K562 (cell line): ENCODE data around the gene EFNA5. TPM values are rescaled to one million over a fixed set of nuclear protein-coding genes. Genes with fewer than 3 reads are reported as not detected.

ENCODE experiments used
- ATAC-seq: fragments of 200-7000 bp; cut with Tn5 transposase; 3 replicates; pipeline ENCODE4 v1.9.1; 2020; ENCODE audit warnings: moderate library complexity
- BruUV-seq: library from RNA; stranded (reverse); fragments of 400-500 nt; replicated peaks from 2 replicates; lab custom pipeline; 2021; lab: Mats Ljungman, UMichigan
- CTCF ChIA-PET: fragments of 300-600 bp; formaldehyde crosslinking; extraction: SDS; loops from one replicate; lab custom pipeline; 2021; ENCODE audit warnings: low intra/inter-chr PET ratio; lab: Yijun Ruan, JAX
- POLR2A ChIA-PET: fragments of 300-600, 350-650 bp; sonication (Branson Sonifier 250); formaldehyde crosslinking; extraction: SDS; loops from one replicate; lab custom pipeline; 2021; ENCODE audit warnings: antibody characterized with exemption, inconsistent platforms; lab: Yijun Ruan, JAX
- DNase-seq, 4 experiments: peaks; one replicate each; pipeline versions ENCODE4 v3.0.0 to v3.0.0-alpha.2; 2011 to 2018; ENCODE audit warnings: low spot score in 3 of 4, mixed read lengths in 3 of 4; ENCODE audit errors: extremely low read depth in 1 of 4
- FAIRE-seq: peaks from 2 replicates; lab custom pipeline; 2011; peaks lifted over from hg19 to GRCh38; lab: Jason Lieb, UNC
- H2AFZ ChIP-seq: 2 replicates; pipeline ENCODE4 v1.6.0; 2011; ENCODE audit warnings: low read depth, low read length, control low read depth, inconsistent platforms
- H3K27ac ChIP-seq: fragments of 200-600 bp; 3 replicates; pipeline ENCODE4 v1.8.0; 2011; ENCODE audit warnings: low read depth, mild to moderate bottlenecking, control low read depth, inconsistent platforms, low read length, moderate library complexity, mixed read lengths; ENCODE audit errors: extremely low read depth
- H3K27me3 ChIP-seq, 2 experiments: fragments of 300-600 bp in 1 of 2; 2 replicates in 1 of 2; 3 replicates in 1 of 2; pipeline versions ENCODE4 v1.6.0 to v1.8.0; 2011; ENCODE audit warnings: inconsistent platforms in 2 of 2, low read length in 2 of 2, mild to moderate bottlenecking in 1 of 2, mixed read lengths in 1 of 2, moderate library complexity in 1 of 2; ENCODE audit not compliant: control insufficient read depth in 2 of 2, insufficient read depth in 2 of 2
- H3K36me3 ChIP-seq: fragments of 300-600 bp; 3 replicates; pipeline ENCODE4 v1.8.0; 2011; ENCODE audit warnings: mild to moderate bottlenecking, low read length, inconsistent platforms; ENCODE audit not compliant: control insufficient read depth, insufficient read depth
- H3K4me1 ChIP-seq, 2 experiments: fragments of 200-600 bp in 1 of 2; replicated peaks in 1 of 2; 2 replicates in 1 of 2; 3 replicates in 1 of 2; pipeline versions ENCODE4 v1.5.1 to v1.8.0; 2011; ENCODE audit warnings: inconsistent platforms in 2 of 2, low read length in 2 of 2, mild to moderate bottlenecking in 1 of 2, mixed read lengths in 1 of 2, moderate library complexity in 1 of 2; ENCODE audit not compliant: control insufficient read depth in 2 of 2, insufficient read depth in 2 of 2
- H3K4me2 ChIP-seq: 2 replicates; pipeline ENCODE4 v1.6.1; 2011; ENCODE audit warnings: low read length, control low read depth, inconsistent platforms, mixed read lengths; ENCODE audit not compliant: insufficient read depth
- H3K4me3 ChIP-seq: fragments of 200-600 bp; sonication (generic), shearing (Covaris generic); 2 replicates; pipeline ENCODE4 v1.5.1; 2016; ENCODE audit warnings: control low read depth, inconsistent platforms
- H3K79me2 ChIP-seq: fragments of 200-600 bp; 3 replicates; pipeline ENCODE4 v1.8.0; 2011; ENCODE audit warnings: low read length, inconsistent platforms; ENCODE audit not compliant: control insufficient read depth, insufficient read depth
- H3K9ac ChIP-seq, 2 experiments: 2 replicates each; pipeline versions ENCODE4 v1.6.0 to v1.6.1; 2011; ENCODE audit warnings: low read depth in 2 of 2, low read length in 2 of 2, control low read depth in 1 of 2, inconsistent platforms in 1 of 2, mild to moderate bottlenecking in 1 of 2, mixed read lengths in 1 of 2; ENCODE audit not compliant: insufficient read depth in 1 of 2
- H3K9me1 ChIP-seq: one replicate; pipeline ENCODE4 v1.6.0; 2011; ENCODE audit warnings: inconsistent platforms, mild to moderate bottlenecking, low read length, moderate library complexity; ENCODE audit not compliant: control insufficient read depth, insufficient read depth
- H3K9me3 ChIP-seq: replicated peaks from 2 replicates; pipeline ENCODE4 v1.5.1; 2011; ENCODE audit warnings: low read depth, low read length, inconsistent platforms; ENCODE audit not compliant: control insufficient read depth, insufficient read depth
- H4K20me1 ChIP-seq: replicated peaks from 2 replicates; pipeline ENCODE4 v1.6.1; 2011; ENCODE audit warnings: low read length, inconsistent platforms, mixed read lengths; ENCODE audit not compliant: control insufficient read depth, insufficient read depth
- BMI1 ChIP-seq: fragments of 150-350 bp; IDR thresholded peaks from 2 replicates; pipeline ENCODE4 v1.6.1; 2014; ENCODE audit warnings: low read length
- CCAR2 ChIP-seq: fragments of 200-400 bp; formaldehyde crosslinking; IDR thresholded peaks from 2 replicates; pipeline ENCODE4 v1.6.1; 2017; ENCODE audit warnings: mild to moderate bottlenecking, low read depth, low read length
- CHD4 ChIP-seq: fragments of 200-600 bp; sonication (generic); IDR thresholded peaks from 3 replicates; pipeline ENCODE4 v1.6.1; 2012; ENCODE audit warnings: low read depth, mild to moderate bottlenecking, mixed read lengths, low read length, inconsistent platforms; ENCODE audit not compliant: insufficient read depth, insufficient replicate concordance, poor library complexity, severe bottlenecking
- CREB3 ChIP-seq: fragments of 450-650 bp; conservative IDR thresholded peaks from 2 replicates; pipeline ENCODE4 v1.6.1; 2016; ENCODE audit warnings: missing genetic modification characterization, low read depth, mild to moderate bottlenecking, missing compliant biosample characterization, moderate library complexity
- HEY1 ChIP-seq: fragments of 250-450 bp; sonication (Bioruptor Pico); IDR thresholded peaks from 2 replicates; pipeline ENCODE4 v1.5.0; 2020; ENCODE audit warnings: mild to moderate bottlenecking, moderate library complexity, borderline replicate concordance
- MTA1 ChIP-seq: fragments of 450-650 bp; IDR thresholded peaks from 2 replicates; pipeline ENCODE4 v1.6.1; 2017; ENCODE audit warnings: borderline replicate concordance
- NONO ChIP-seq, 2 experiments: fragments of 200-400 bp in 1 of 2; fragments of 450-650 bp in 1 of 2; formaldehyde crosslinking in 1 of 2; IDR thresholded peaks; 2 replicates each; pipeline ENCODE4 v1.6.1; 2017; ENCODE audit warnings: low read depth in 2 of 2, mild to moderate bottlenecking in 2 of 2, moderate library complexity in 2 of 2, low read length in 1 of 2
- POLR2AphosphoS5 ChIP-seq: IDR thresholded peaks from 2 replicates; pipeline ENCODE4 v1.6.1; 2011; ENCODE audit warnings: mild to moderate bottlenecking, low read depth, low read length, moderate library complexity; ENCODE audit not compliant: control insufficient read depth, insufficient read depth
- RFX5 ChIP-seq: IDR thresholded peaks from 2 replicates; pipeline ENCODE4 v1.6.1; 2011; ENCODE audit warnings: low read depth, mild to moderate bottlenecking, improper control_type of control experiment, low read length
- RNF2 ChIP-seq: sonication (generic); IDR thresholded peaks from 2 replicates; pipeline ENCODE4 v1.6.1; 2016
- THAP12 ChIP-seq: fragments of 250-450 bp; sonication (Bioruptor Pico); IDR thresholded peaks from 2 replicates; pipeline ENCODE4 v1.9.0; 2021; ENCODE audit warnings: mild to moderate bottlenecking, inconsistent platforms
- USF1 ChIP-seq: sonication (generic); formaldehyde crosslinking; IDR thresholded peaks from 2 replicates; pipeline ENCODE4 v1.9.0; 2022; ENCODE audit warnings: mild to moderate bottlenecking, missing genetic modification reagents
- ZFP36 ChIP-seq: fragments of 150-350 bp; IDR thresholded peaks from 2 replicates; pipeline ENCODE4 v1.6.1; 2018; ENCODE audit warnings: low read length, low read depth; ENCODE audit not compliant: partially characterized antibody
- ZNF175 ChIP-seq: fragments of 200-800 bp; sonication (Bioruptor generic); IDR thresholded peaks from 2 replicates; pipeline ENCODE4 v1.6.1; 2016; ENCODE audit warnings: low read depth, mild to moderate bottlenecking, missing genetic modification characterization, missing compliant biosample characterization
- ZNF212 ChIP-seq: fragments of 450-650 bp; formaldehyde crosslinking; IDR thresholded peaks from 2 replicates; pipeline ENCODE4 v1.4.0; 2020; ENCODE audit warnings: mild to moderate bottlenecking
- ZNF280B ChIP-seq: fragments of 250-450 bp; sonication (Bioruptor Pico); IDR thresholded peaks from 2 replicates; pipeline ENCODE4 v1.5.1; 2021; ENCODE audit warnings: mild to moderate bottlenecking
- ZNF668 ChIP-seq: fragments of 250-450 bp; sonication (Bioruptor Pico); IDR thresholded peaks from 2 replicates; pipeline ENCODE4 v1.8.0; 2022; ENCODE audit warnings: mild to moderate bottlenecking, inconsistent platforms
- WGBS: fragments of 100-300 bp; shearing (Covaris generic); methylation state at CpG from one replicate; pipeline ENCODE4 v1.1.6; 2016; ENCODE audit warnings: low coverage, mixed read lengths; ENCODE audit not compliant: insufficient coverage; ENCODE audit errors: missing lambda C conversion rate; 5-methylcytosine and 5-hydroxymethylcytosine counted together
- in situ Hi-C: fragments of 300-500 bp; cut with MboI; formaldehyde crosslinking; loops from 4 replicates; pipeline ENCODE4 v1.15.0; 2018; ENCODE audit warnings: inconsistent platforms, mixed read lengths
- intact Hi-C: fragments of 100-400 bp; cut with micrococcal nuclease; formaldehyde crosslinking; loops from 2 replicates; pipeline ENCODE4 v1.14.2; 2022
- polyA plus RNA-seq, 8 experiments: library from polyadenylated mRNA; depleted of rRNA in 4 of 8; stranded (reverse) in 5 of 8; unstranded in 3 of 8; fragments of >200 nt; fragmentation: Nextera tagmentation in 2 of 8; fragmentation: Illumina TruSeq in 1 of 8; extraction: Ambion mirVana in 2 of 8; extraction: Trizol in 1 of 8; gene quantifications; 2 replicates each; pipeline versions ENCODE4 v1.2.1 to v1.2.3, GENCODE V29; 2011 to 2014; ENCODE audit warnings: inconsistent platforms in 1 of 8, missing spikeins in 1 of 8
- total RNA-seq, 7 experiments: library from RNA; depleted of rRNA in 6 of 7; stranded (reverse); fragments of >200 nt in 6 of 7; fragmentation: Illumina TruSeq in 2 of 7; extraction: Trizol in 2 of 7; gene quantifications; 2 replicates each; pipeline versions ENCODE4 v1.2.1 to v1.2.3, GENCODE V29; 2011 to 2021; ENCODE audit warnings: low replicate concordance in 1 of 7

EFNA5 gene
- total and polyA plus RNA-seq, 9 of the 15 experiments (the other 6 are each of a cell fraction or from before 2014, with no cell fraction given), result 0.20 TPM; not detected in 8

GRCh38 chr5:107478068-107478641 lies 192.6 kb downstream of the EFNA5 start:
- in situ Hi-C loops, result no loop called here
- no peak overlapping the region for H3K4me3 ChIP-seq
- TF ChIP-seq BMI1 (no peak), ZNF280B (CRISPR knock-in tag) (no peak), HEY1 (CRISPR knock-in tag) (no peak), RNF2 (no peak), POLR2AphosphoS5 (no peak), THAP12 (CRISPR knock-in tag) (no peak), USF1 (CRISPR knock-in tag) (no peak), RFX5 (no peak), ZNF175 (CRISPR knock-in tag) (no peak), CHD4 (no peak), ZFP36 (no peak), ZNF668 (CRISPR knock-in tag) (no peak), MTA1 (no peak), CREB3 (tag) (no peak), NONO (IDR thresholded peaks at IDR 0.05; ENCODE audit: low read depth in 2 of 2, low read length in 1 of 2) (no peak), ZNF212 (CRISPR knock-in tag) (no peak), CCAR2 (no peak)

More at GRCh38 chr5:107478068-107478641, 192.6 kb downstream of the EFNA5 start:
- no peak for ATAC-seq
- Histone ChIP-seq H4K20me1 (no peaks in the 10 kb centered on the region), H3K9ac (no peak overlapping the region), H3K36me3 (no peaks in the 10 kb centered on the region), H3K27me3 (no peaks in the 10 kb centered on the region), H3K9me1 (no peaks in the 10 kb centered on the region), H3K27ac (no peak overlapping the region), H3K79me2 (no peaks in the 10 kb centered on the region), H3K4me1 (no peaks in the 10 kb centered on the region), H2AFZ (no peak overlapping the region), H3K4me2 (no peak overlapping the region), H3K9me3 (no peaks in the 10 kb centered on the region)
- no peak for FAIRE-seq
- ChIA-PET POLR2A (no interaction called here), CTCF (no interaction called here)
- no TSS peak for BruUV-seq
- under 1% methylated on average over 6 of the region's 6 CpGs for WGBS
- no peak for DNase-seq
- intact Hi-C loops, result no loop called here
